Keratinocyte (primary cell): ENCODE results near the gene KIF1C. TPM values are rescaled to one million over a fixed set of nuclear protein-coding genes. Genes with fewer than 3 reads are reported as not detected.
A peak's percentile ranks its signal among the peaks of the same experiment; 100 is the strongest.

Experiments used
- DNase-seq: peaks from one replicate; pipeline ENCODE4 v3.0.0-alpha.2; 2011; ENCODE audit warnings: low read depth, missing footprints, low spot score
- FAIRE-seq: peaks from 2 replicates; lab custom pipeline; 2011; peaks lifted over from hg19 to GRCh38; lab: Jason Lieb, UNC
- H2AFZ ChIP-seq: 2 replicates; pipeline ENCODE4 v1.6.0; 2012; ENCODE audit warnings: low read length, control low read depth, inconsistent platforms; ENCODE audit not compliant: control insufficient read depth
- H3K27ac ChIP-seq: 2 replicates; pipeline ENCODE4 v1.5.1; 2011; ENCODE audit warnings: low read length; ENCODE audit not compliant: control insufficient read depth, insufficient read depth
- H3K27me3 ChIP-seq: 3 replicates; pipeline ENCODE4 v1.6.0; 2011; ENCODE audit warnings: low read length; ENCODE audit not compliant: control insufficient read depth, insufficient read depth; ENCODE audit errors: extremely low read depth
- H3K36me3 ChIP-seq, 2 experiments: 2 replicates in 1 of 2; 3 replicates in 1 of 2; pipeline ENCODE4 v1.5.1; 2011; ENCODE audit warnings: low read length in 2 of 2, mild to moderate bottlenecking in 1 of 2; ENCODE audit not compliant: control insufficient read depth in 2 of 2, insufficient read depth in 2 of 2; ENCODE audit errors: extremely low read depth in 1 of 2
- H3K4me1 ChIP-seq: 3 replicates; pipeline ENCODE4 v1.5.1; 2011; ENCODE audit warnings: low read length; ENCODE audit not compliant: control insufficient read depth, insufficient read depth; ENCODE audit errors: extremely low read depth
- H3K4me2 ChIP-seq: 3 replicates; pipeline ENCODE4 v1.6.0; 2011; ENCODE audit warnings: low read depth, low read length; ENCODE audit not compliant: control insufficient read depth, insufficient read depth; ENCODE audit errors: extremely low read depth
- H3K4me3 ChIP-seq, 3 experiments: fragments of 200-600 bp in 1 of 3; sonication (generic) in 1 of 3; 2 replicates in 2 of 3; 3 replicates in 1 of 3; pipeline ENCODE4 v1.5.1; 2011 to 2016; ENCODE audit warnings: low read length in 3 of 3, mild to moderate bottlenecking in 3 of 3, control low read depth in 2 of 3, inconsistent platforms in 1 of 3, low read depth in 1 of 3, mixed read lengths in 1 of 3, mixed run types in 1 of 3, moderate library complexity in 1 of 3; ENCODE audit not compliant: control insufficient read depth in 2 of 3, insufficient read depth in 2 of 3; ENCODE audit errors: extremely low read depth in 1 of 3
- H3K79me2 ChIP-seq: 2 replicates; pipeline ENCODE4 v1.6.0; 2012; ENCODE audit warnings: low read length; ENCODE audit not compliant: control insufficient read depth, insufficient read depth
- H3K9ac ChIP-seq: 3 replicates; pipeline ENCODE4 v1.6.0; 2011; ENCODE audit warnings: low read length; ENCODE audit not compliant: control insufficient read depth, insufficient read depth; ENCODE audit errors: extremely low read depth
- H3K9me1 ChIP-seq: 3 replicates; pipeline ENCODE4 v1.6.0; 2011; ENCODE audit warnings: low read length; ENCODE audit not compliant: control insufficient read depth, insufficient read depth; ENCODE audit errors: extremely low read depth
- H3K9me3 ChIP-seq: 2 replicates; pipeline ENCODE4 v1.5.1; 2012; ENCODE audit warnings: low read depth, low read length; ENCODE audit not compliant: control insufficient read depth
- H4K20me1 ChIP-seq: 3 replicates; pipeline ENCODE4 v1.6.0; 2011; ENCODE audit warnings: low read length; ENCODE audit not compliant: control insufficient read depth, insufficient read depth; ENCODE audit errors: extremely low read depth
- CTCF ChIP-seq, 3 experiments: IDR thresholded peaks in 1 of 3; conservative IDR thresholded peaks in 1 of 3; optimal IDR thresholded peaks in 1 of 3; 2 replicates in 2 of 3; 3 replicates in 1 of 3; pipeline versions ENCODE3 to v1.5.1; 2011; ENCODE audit warnings: low read length in 3 of 3, mild to moderate bottlenecking in 3 of 3, moderate library complexity in 2 of 3, control low read depth in 1 of 3, inconsistent platforms in 1 of 3; ENCODE audit not compliant: insufficient read depth in 2 of 3; ENCODE audit errors: extremely low read depth in 1 of 3
- EZH2 ChIP-seq: IDR thresholded peaks from one replicate; pipeline ENCODE4 v1.6.1; 2012; ENCODE audit warnings: inconsistent platforms, mild to moderate bottlenecking, low read length, moderate library complexity
- dilution Hi-C: fragments of 300-500 bp; cut with MboI; formaldehyde crosslinking; loops from one replicate; pipeline ENCODE4 v1.7.0; 2020; ENCODE audit warnings: low sequenced_read_pairs; ENCODE audit not compliant: extremely low pct_ligation_motif_present
- polyA plus RNA-seq, 5 experiments: library from polyadenylated mRNA; depleted of rRNA in 3 of 5; stranded (reverse) in 3 of 5; stranded (forward) in 1 of 5; unstranded in 1 of 5; fragments of >200 nt; gene quantifications; 1 replicate in 1 of 5; 2 replicates in 3 of 5; 3 replicates in 1 of 5; pipeline versions ENCODE4 v1.2.1 to v1.2.3, GENCODE V29; 2011 to 2012; ENCODE audit warnings: missing spikeins in 2 of 5, low read depth in 1 of 5, low replicate concordance in 1 of 5

KIF1C gene
- polyA plus RNA-seq, 1 donor (not counting 4 experiments of a cell fraction or from before 2014, with no cell fraction given) = 93.7 TPM

- peak overlapping the region; percentile 40 for H2AFZ ChIP-seq
- peaks cover 3% of the 10 kb centered on the region for H4K20me1 ChIP-seq
- peak overlapping the region; percentile 86 for H3K9ac ChIP-seq
- H3K27me3 ChIP-seq = no peaks in the 10 kb centered on the region
- FAIRE-seq (no peak), DNase-seq (no peak)
- peaks cover 16% of the 10 kb centered on the region for H3K4me1 ChIP-seq
- H3K4me3 ChIP-seq = peak overlapping the region; percentile 92 to 99 (median 97)
- peak overlapping the region; percentile 52 for H3K27ac ChIP-seq
- H3K9me3 ChIP-seq = no peaks in the 10 kb centered on the region
- peaks cover 39% of the 10 kb centered on the region for H3K79me2 ChIP-seq
- no peaks in the 10 kb centered on the region for H3K9me1 ChIP-seq
- H3K36me3 ChIP-seq = peaks cover 22 to 28% of the 10 kb centered on the region in 2 experiments
- peak overlapping the region; percentile 81 for H3K4me2 ChIP-seq
- no peak for TF ChIP-seq EZH2
- no peak for TF ChIP-seq CTCF (optimal IDR thresholded peaks at IDR 0.05 in 1 of 3, IDR thresholded peaks at IDR 0.05 in 1 of 3, conservative IDR thresholded peaks at IDR 0.05 in 1 of 3; ENCODE audit: extremely low read depth in 1 of 3, insufficient read depth in 2 of 3, low read length in 3 of 3)
- dilution Hi-C loops = no loop called here
Measured at GRCh38 chr17:4998027-4998731, 429 bp downstream of the KIF1C start.

- no peak for DNase-seq
- peak overlapping the region; percentile 86 for H3K9ac ChIP-seq
- FAIRE-seq = peak; percentile 44
- peaks cover 27 to 32% of the 10 kb centered on the region in 2 experiments for H3K36me3 ChIP-seq
- no peaks in the 10 kb centered on the region for H3K9me1 ChIP-seq
- dilution Hi-C loops = no loop called here
- peak overlapping the region; percentile 40 for H2AFZ ChIP-seq
- TF ChIP-seq EZH2 (no peak), CTCF (optimal IDR thresholded peaks at IDR 0.05 in 1 of 3, IDR thresholded peaks at IDR 0.05 in 1 of 3, conservative IDR thresholded peaks at IDR 0.05 in 1 of 3; ENCODE audit: extremely low read depth in 1 of 3, insufficient read depth in 2 of 3, low read length in 3 of 3) (no peak)
- H3K4me3 ChIP-seq = peak overlapping the region; percentile 92 to 99 (median 97)
- H4K20me1 ChIP-seq = peaks cover 3% of the 10 kb centered on the region
- H3K27me3 ChIP-seq = no peaks in the 10 kb centered on the region
- H3K4me2 ChIP-seq = peak overlapping the region; percentile 81
- peaks cover 16% of the 10 kb centered on the region for H3K4me1 ChIP-seq
- peak overlapping the region; percentile 52 for H3K27ac ChIP-seq
- peaks cover 39% of the 10 kb centered on the region for H3K79me2 ChIP-seq
- no peaks in the 10 kb centered on the region for H3K9me3 ChIP-seq
Measured at GRCh38 chr17:4998732-4999429, 1.1 kb downstream of the KIF1C start.
